Right forelimb (tissue), 1 donor: Measurements from ENCODE around the gene ZNF280B.
"Not testable (repeated sequence)": the region's sequence is repeated elsewhere in the genome, so short reads cannot be mapped to it uniquely, and the experiment has no call there.

Source experiments
- DNase-seq: peaks from one replicate; pipeline ENCODE4 v3.0.0-alpha.2; 2018

The ZNF280B gene

DNA sequence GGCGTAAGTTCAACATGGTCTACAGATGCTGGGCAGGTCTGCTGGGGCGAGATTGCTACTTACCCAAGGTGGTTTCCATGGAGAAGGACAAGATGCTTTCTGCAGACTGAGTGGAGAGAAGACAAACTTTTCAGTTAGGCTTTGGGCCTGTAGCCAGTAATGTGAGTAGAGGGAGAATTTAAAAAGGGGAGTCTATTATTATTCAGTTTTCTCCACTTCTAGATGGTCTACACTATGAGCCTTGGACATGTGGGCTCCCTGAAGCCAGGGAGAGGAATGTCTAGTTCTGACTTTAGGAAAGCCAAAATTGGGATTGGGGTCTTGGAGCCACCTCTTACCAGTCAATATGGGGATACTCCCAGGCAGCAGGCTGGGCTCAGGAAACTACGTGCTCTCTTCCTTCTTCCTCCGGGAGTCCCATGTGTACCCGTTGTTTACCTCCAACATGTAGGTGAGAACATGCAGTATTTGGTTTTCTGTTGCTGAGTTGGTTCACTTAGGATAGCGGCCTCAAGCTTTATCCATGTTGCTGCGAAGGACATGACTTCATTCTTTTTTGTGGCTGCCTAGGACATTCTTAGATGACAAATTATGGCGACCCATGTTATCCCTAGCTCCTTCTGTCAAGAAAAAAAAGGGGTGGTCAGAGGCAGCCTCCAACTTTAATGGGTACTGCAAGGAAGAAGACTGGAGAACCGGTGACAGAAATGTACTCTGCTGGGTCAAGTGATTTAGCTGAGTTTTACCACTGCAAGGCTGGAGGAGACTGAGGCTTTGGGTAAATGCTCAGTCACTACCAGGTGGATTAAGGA lies 26.3 kb upstream of the ZNF280B start:
- no peak for DNase-seq

DNA sequence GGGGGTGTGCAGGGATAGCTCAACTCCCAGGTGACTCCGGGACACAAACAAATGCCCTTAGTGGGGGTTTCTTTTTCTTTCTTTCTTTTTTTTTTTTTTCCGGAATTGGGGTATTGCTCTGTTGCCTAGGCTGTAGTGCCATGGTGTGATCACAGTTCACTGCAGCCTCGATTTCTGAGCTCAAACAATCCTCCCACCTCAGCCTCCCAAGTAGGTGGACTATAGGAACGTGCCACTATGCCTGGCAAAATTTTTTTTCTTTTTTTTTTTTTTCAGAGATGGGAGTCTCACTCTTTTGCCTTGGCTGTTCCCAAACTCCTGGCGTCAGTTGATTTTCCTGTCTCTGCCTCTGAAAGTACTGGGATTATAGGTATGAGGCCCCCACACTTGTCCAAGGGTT lies 25.3 kb upstream of the ZNF280B start:
- no peak for DNase-seq

DNA sequence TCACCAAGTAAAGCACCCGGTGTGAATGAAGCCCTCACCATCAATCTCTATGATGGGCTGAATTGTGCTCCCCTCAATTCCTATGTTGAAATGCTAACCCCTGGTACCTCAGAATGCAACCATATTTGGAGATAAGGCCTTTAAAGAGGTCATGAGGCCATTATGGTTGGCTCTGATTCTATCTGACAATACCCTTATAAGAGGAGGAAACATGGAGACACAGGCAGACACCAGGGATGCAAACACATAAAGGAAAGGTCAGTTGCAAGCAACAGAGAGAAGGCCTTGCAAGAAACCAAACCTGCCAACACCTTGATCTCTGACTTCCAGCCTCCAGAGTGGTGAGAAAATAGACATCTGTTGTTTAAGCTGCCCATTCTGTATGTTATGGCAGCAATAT lies 24.9 kb upstream of the ZNF280B start:
- DNase-seq: no peak

DNA sequence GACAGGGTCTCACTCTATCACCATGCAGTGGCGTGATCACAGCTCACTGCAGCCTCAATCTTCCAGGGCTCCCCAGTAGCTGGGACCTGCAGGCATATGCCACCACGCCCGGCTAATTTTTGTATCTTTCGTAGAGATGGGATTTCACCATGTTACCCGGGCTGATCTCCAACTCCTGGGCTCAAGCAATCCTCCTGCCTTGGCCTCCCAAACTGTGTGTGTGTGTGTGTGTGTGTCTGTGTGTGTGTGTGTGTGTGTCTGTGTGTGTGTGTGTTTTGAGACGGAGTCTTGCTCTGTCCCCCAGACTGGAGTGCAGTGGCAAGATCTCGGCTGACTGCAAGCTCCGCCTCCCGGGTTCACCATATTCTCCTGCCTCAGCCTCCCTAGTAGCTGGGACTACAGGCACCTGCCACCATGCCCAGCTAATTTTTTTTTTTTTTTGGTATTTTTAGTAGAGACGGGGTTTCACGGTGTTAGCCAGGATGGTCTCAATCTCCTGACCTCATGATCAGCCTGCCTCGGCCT lies 24.1 kb upstream of the ZNF280B start:
- not testable (repeated sequence) for DNase-seq

DNA sequence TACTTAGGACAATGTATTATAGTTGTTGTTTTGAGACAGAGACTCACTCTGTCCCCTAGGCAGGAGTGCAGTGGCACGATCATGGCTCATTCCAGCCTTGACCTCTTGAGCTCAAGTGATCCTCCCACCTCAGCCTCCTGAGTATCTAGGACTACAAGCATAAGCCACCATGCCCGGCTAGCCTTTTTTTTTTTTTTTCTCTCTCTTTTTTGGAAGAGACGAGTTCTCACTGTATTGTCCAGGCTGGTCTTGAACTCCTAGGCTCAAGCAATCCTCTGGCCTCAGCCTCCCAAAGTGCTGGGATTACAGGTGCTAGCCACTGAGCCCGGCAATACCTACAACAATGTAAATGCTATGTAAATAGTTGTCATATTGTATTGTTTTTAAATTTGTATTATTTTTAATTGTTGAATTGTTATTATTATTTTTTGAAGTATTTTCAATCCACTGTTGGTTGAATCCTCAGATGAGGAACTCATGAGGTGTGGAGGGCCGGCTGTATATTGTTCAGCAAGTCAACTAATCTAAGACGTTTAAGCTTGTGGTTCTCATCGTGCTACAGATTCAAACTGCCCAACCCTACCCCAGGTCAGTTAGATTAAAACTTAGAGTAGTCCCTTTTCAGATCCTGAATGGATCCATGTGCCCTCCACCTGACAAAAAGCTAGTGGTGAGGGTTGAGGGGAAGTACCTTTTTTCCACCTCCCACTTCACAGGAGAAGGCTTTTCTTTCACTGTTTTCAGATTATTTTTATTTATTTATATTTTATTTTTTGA lies 23.4 kb upstream of the ZNF280B start:
- no peak for DNase-seq

DNA sequence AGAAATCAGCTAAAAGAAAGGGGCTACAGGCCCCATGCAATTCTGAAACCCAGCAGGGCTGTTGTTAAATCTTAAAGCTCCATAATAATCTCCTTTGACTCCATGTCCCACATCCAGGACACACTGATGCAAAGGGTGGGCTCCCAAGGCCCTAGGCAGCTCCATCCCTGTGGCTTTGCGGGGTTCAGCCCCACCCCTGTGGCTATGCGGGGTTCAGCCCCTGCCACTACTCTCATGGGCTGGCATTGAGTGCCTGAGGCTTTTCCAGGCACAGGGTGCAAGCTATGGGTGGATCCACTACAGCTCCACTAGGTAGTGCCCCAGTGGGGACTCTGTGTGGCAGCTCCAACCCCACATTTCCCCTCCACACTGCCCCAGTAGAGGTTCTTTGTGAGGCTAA lies 20.2 kb upstream of the ZNF280B start:
- no peak for DNase-seq

DNA sequence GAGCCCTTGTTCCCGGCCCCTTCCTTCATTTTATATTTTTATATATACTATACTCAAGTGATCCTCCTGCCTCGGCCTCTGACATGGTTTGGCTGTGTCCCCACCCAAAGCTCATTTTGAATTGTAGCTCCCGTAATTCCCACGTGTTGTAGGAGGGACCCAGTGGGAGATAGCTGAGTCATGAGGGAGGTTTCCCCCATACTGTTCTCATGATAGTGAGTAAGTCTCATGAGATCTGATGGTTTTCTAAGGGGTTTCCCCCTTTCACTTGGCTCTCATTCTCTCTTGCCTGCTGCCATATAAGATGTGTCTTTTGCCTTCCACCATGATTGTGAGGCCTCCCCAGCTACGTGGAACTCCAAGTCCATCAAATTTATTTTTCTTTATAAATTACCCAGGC lies 18.8 kb upstream of the ZNF280B start:
- DNase-seq: no peak

DNA sequence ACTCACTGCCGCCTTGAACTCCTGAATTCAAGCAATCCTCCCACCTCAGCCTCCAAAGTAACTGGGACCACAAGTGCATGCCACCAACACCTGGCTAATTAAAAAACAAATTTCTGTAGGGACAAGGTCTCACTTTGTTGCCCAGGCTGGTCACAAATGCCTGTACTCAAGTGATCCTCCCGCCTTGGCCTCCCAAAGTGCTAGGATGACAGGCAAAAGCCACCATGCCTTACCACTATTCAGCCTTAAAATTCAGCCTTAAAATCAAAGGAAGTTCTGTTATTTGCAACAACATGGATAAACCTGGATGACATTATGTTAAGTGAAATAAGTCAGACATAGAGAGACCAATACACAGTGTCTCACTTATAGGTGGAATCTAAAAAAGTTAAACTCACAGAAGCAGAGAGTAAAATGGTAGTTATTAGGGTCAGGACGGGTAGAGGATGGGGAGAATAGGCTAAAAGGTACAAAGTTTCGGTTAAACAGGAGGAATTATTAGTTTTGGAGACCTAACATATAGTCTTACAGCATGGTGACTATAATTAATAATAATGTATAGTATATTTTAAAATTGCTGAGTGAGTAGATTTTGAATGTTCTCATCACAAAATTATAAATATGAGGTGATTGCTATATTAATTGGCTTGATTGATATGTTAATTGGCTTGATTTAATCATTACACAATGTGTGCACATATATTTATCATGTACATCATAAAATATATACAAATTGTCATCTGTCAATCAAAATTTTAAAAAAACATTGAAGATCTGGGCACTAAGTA lies 17.8 kb upstream of the ZNF280B start:
- no peak for DNase-seq

DNA sequence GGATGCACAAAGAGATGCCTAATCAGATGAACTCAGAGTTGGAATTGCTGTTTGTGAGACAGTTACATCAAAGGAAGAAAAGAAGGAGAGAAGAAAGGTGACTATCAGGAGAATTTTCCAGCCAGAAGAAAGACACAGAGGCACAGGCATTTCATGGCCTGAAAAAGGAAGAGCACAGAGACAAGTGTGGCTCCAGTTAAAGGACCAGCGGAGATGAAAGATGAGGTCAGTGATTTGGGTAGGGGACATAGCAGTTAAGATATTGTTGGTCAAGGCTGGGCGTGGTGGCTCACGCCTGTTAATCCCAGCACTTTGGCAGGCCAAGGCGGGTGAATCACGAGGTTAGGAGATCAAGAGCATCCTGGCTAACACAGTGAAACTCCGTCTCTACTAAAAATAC lies 15.0 kb upstream of the ZNF280B start:
- no peak for DNase-seq

DNA sequence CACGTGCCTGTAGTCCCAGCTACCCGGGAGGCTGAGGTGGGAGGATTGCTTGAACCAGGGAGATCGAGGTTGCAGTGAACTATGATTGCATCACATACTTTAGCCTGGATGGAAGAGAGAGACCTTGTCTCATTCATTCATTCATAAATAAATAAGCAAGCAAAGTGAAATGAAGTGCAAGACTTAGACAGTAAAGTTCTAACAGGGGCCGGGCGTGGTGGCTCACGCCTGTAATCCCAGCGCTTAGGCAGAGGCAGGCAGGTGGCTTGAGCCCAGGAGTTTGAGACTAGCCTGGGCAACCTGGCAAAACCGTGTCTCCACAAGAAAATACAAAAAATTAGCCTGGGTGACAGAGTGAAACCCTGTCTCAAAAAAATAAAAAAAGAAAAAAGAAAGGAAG lies 13.1 kb upstream of the ZNF280B start:
- no peak for DNase-seq

DNA sequence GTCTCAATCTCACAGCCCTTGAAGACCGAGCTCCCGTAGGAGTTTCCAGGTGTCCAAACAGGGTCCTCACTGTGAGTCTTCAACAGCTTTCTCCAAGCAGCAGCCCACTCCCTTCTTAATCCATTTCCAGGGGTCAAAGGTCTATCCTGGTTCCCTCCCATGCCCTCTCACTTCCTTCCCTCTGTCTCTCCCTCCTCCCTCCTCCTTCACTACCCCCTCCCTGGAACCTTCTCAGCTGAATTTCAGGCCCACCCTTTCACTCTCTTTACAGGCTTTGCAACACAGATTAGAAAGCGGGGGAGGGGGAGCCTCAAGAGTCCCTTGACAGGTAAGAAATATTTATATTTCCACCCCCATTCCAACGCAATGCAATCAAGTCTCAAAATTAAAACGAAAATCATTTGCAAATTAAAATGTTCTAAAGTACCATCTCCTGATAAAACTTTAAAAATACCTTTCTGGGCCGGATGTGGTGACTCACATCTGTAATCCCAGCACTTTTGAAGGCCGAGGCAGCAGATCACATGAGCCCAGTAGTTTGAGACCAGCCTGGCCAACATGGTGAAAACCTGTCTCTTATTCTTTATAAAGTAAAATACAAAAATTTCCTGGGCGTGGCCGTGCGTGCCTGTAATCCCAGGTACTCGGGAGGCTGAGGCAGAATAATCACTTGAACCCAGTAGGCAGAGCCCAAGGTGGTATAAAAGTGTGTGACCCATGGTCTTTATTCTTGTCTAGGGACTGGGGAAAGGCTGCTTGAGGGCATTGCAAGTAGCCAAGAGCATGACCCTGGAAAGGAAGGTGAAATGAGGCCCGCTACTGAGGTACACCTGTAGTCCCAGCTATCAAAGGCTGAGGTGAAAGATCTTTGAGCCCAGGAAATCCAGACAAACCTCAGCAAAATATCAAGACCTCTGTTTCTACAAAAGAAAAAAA lies 12.4 kb upstream of the ZNF280B start:
- no peak for DNase-seq

DNA sequence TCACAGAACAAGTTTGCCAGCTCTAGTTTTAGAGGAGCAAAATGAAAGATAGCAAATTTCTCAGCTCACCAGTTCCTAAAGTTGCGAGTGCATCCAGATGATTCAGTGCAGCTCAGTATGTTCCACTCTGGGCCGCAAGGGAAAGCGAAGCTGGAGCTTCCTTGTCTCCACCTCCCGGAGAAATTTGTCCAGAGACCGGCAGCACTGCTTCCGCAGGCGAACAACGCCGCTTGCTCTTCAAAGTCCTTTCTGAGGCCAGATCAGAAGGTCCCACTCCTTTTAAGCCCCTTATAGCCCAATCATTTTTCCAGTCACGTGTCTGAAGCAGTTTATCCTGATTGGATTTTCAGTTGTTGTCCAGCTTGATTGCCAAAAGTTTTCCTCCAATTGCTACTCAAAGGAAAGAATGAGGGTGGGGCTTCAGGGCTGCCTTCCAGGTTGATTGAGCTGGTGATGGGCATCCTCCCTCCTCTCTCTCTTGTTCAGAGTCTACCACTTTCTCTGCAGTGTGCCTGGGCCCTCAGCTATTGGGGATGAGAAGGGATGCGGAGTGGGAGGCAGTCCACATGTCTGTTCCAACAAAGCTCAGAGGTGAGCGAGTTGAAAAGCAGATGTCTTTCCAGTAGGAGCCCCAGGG lies 11.6 kb upstream of the ZNF280B start, which contains the start of gene ZNF280A:
Gene ZNF280A, minus strand, starts transcription at position 251 of the 637 bp plus-strand sequence. CDS start 4,640 bp downstream, outside the sequence.
- no peak for DNase-seq

DNA sequence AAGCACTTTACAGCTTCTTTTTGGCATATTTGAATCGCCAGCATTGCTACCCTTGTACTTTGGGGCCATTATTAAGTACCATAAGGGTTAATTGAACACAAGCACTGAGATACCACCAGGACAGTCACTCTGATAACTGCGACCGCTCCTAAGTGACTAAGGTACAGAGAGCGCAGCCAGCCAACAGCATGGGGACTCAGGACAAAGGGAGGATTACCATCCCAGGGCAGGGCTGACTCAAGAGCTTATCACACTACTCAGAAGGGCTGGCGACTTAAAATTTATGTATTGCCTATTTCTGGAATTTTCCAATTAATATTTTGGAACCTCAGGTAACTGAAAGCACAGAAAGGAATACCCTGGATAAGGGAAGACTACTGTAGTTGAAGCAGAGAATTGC lies 11.0 kb upstream of the ZNF280B start:
- DNase-seq: no peak

DNA sequence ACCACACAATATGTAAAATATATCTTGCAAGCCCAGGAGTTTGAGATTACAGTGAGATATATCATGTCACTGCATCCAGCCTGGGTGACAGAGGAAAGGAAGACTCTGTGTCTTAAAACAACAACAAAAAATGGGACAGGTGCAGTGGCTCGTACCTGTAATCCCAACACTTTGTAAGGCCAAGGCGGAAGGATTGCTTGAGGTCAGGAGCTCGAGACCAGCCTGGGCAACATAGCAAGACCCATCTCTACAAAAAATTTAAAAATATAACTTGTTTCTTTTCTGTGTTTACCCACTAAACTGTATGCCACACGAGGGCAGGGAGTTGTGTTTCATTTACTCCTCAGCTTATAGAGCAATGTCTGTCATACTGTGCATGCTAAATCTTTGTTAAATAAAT lies 8.4 kb upstream of the ZNF280B start:
- DNase-seq: no peak

DNA sequence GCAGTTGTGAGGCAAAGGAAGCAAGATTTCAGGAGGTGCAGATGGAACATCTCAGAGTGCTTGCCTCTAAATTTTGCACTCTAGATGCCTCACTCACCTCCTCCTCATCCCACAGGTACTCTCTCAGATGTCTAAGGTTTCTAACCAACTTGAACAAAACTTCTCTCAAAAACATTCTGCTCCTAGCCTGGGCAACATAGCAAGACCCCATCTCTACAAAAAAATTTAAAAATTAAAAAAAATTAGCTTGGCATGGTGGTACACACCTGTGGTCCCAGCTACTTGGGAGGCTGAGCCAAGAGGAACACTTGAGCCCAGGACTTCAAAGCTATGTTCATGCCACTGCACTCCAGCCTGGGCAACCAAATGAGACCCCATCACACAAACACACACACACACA lies 7.3 kb upstream of the ZNF280B start:
- DNase-seq: no peak

DNA sequence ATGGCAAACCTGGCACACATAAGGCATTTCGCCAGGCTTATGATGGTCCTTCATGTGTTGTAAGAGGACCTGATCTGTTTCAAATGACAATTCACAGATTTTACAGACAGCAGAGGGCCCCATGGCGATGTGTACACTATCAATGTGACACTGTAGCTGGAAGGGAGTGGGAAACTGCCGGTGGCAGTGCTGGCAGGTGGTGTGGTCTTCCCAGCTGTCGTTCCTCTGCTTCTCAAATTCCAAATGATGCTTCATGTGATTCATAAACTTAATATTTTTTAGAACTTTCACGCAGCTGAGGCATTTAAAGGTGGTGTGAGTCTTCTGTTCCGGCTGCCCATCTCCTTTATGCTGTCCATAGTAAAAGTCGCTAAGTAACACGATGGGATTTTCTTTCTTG lies 5.9 kb upstream of the ZNF280B start:
- DNase-seq: not testable (repeated sequence)

DNA sequence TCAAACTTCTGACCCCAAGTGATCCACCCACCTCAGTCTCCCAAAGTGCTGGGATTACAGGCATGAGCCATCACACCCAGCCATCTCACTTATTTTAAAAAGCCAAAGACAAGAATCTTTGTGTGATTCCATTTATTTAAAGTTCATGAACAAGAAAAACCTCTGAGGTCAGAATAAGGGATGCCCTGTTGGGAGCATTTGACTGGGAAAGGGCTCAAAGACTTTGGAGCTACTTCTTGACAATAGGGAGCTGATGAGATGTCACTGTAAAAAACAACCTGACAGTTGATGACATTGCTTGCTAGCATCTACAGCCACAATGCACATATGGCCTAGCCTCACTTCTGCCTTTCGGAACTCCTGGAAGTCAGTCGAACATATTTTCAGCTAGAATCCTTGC lies 5.1 kb upstream of the ZNF280B start:
- no peak for DNase-seq

DNA sequence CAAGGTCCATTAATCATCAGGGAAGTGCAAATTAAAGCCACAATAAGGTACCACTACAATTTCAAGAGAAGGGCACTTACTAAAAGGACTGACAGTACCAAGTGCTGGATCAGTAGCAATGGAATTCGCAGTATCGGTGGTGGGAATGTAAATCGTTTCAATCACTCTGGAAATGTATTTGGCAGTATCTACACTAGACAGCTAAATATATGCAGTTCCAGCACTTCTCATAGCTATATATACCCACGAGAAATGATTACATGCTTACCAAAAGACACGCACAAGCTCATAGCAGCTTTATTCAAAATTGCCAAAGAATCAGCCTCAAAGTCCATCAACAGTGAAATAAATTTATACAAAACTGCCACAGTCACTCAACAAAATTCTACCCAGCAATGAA lies 4.4 kb upstream of the ZNF280B start:
- no peak for DNase-seq

DNA sequence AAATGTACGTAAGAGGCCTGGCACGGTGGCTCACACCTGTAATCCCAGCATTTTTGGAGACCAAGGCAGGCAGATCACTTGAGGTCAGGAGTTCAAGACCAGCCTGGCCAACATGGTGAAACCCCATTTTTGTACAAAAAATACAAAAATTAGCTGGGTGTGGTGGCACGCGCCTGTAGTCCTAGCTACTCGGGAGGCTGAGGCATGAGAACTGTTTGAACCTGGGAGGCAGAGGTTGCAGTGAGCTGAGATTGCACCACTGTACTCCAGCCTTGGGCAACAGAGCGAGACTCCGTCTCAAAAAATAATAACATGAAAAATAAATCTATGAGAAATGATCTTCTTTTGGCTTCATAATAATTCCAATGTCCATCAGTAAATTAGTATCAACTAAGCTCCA lies 2.3 kb upstream of the ZNF280B start:
- DNase-seq: not testable (repeated sequence)

DNA sequence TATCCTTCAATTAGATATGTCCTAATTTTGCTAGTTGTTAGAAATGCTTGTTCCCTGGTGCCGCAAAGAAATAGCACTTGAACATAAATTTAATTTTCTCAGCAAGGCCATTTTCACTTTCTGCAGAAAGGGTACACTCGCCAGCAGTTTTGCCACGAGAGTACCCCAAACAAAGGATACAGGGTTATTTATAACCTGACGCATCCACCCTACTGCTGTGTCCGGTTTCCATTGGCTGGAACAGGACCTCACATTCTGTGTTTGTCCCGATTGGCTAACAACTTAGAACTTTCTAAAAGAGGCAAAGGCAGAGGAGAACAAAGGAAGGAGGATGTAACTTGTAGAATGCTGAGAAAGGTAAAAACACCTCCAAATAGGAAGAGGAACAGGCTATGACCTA lies 1.4 kb upstream of the ZNF280B start:
- not testable (repeated sequence) for DNase-seq

DNA sequence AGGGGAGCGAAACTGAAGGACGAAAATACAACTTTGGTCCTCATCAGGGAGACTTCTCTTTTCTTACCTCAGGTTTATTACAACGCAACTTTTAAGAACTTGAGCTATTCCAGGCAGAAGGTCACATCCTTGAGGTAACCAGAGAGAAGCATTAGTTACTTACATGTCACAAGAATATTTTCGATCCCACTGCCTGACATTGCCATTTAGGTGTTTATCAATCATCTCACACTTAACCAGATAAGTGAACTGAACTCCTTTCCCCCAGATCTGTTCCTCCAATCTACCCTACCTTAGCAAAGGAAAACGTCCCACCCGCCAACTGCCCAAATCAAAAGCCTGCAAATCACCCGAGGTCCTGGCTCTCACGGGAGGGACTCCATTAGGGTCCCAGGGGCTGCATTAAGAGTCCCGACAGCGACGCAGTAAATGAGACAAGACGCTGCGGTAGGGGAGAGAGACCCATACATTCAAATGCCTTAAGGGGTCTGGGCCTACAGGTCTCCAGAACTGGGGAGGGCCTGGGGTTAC lies 734 bp downstream of the ZNF280B start:
- DNase-seq: no peak
